MV-4-11 (cell line): ENCODE results near the gene GNLY.

Source experiments
- DNase-seq: peaks from one replicate; lab custom pipeline; 2025; lab: John Stamatoyannopoulos, UW

The GNLY gene

GRCh38 chr2:85744741-85745601, 50.8 kb downstream of the GNLY start:
- DNase-seq, result peak; percentile 82

GRCh38 chr2:85745619-85746018, 51.5 kb downstream of the GNLY start:
- DNase-seq, result peak; percentile 41

GRCh38 chr2:85746321-85747004, 52.3 kb downstream of the GNLY start:
- DNase-seq, result no peak

- no peak for DNase-seq
Observed at GRCh38 chr2:85747441-85747840, 53.3 kb downstream of the GNLY start.

GRCh38 chr2:85748039-85748734, 54.0 kb downstream of the GNLY start:
- DNase-seq, result peak; percentile 94
